ENCODE results near the gene TERT.

DNA sequence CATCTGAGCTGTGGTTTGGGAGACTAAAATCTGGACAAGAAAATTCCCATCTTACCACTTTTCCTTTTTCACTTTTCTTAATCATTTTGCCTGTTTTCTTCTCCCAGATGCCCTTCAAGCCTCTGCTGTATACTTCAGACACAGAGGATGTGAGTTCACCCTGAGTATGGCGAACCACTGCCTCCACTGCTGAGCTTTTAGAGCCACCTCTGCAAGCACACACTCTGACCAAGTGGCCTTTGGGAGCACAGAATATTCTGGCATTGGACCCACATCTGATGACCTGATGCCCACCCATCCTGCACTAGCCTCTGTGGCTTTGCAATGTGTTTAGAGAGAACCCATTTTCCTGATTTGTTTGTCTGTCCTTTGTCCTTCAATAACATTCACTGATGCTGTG is 32.5 kb downstream of the TERT start:
- TF ChIP-seq RAD51 (IDR thresholded peaks at IDR 0.05; ENCODE audit: borderline replicate concordance), result no peak
- TF ChIP-seq AGO1 (IDR thresholded peaks at IDR 0.05; ENCODE audit: low read depth, low read length, poor library complexity, severe bottlenecking), result no peak
- TF ChIP-seq SP1 (IDR thresholded peaks at IDR 0.05), result no peak
- TF ChIP-seq SP1 (CRISPR knock-in tag; IDR thresholded peaks at IDR 0.05), result no peak
- no peak for TF ChIP-seq PHF8 (CRISPR knock-in tag; IDR thresholded peaks at IDR 0.05)
- no peak for TF ChIP-seq POLR2A (IDR thresholded peaks at IDR 0.05; ENCODE audit: insufficient read depth in 1 of 2, low read depth in 2 of 2, low read length in 2 of 2)
- no peak for TF ChIP-seq GLI4 (CRISPR knock-in tag; IDR thresholded peaks at IDR 0.05; ENCODE audit: borderline replicate concordance)
- TF ChIP-seq JUNB (CRISPR knock-in tag; IDR thresholded peaks at IDR 0.05; ENCODE audit: borderline replicate concordance), result no peak
- no peak for TF ChIP-seq GABPA (IDR thresholded peaks at IDR 0.05; ENCODE audit: low read depth, low read length)
- no peak for TF ChIP-seq GABPA (CRISPR knock-in tag; IDR thresholded peaks at IDR 0.05; ENCODE audit: low read depth)
- TF ChIP-seq MYC (CRISPR knock-in tag; IDR thresholded peaks at IDR 0.05; ENCODE audit: borderline replicate concordance), result no peak
- TF ChIP-seq U2AF2 (IDR thresholded peaks at IDR 0.05; ENCODE audit: low read depth, low read length), result no peak

All from HepG2 (cell line).